HCT116 (cell line): ENCODE measurements around the gene MTURN. TPM values are rescaled to one million over a fixed set of nuclear protein-coding genes. Genes with fewer than 3 reads are reported as not detected.

Experiments
- ATAC-seq: fragments of 200-7000 bp; cut with Tn5 transposase; 2 replicates; pipeline ENCODE4 v1.9.1; 2020; ENCODE audit warnings: mild to moderate bottlenecking, moderate library complexity
- BruUV-seq: library from RNA; stranded (reverse); fragments of 400-500 nt; replicated peaks from 2 replicates; lab custom pipeline; 2021; lab: Mats Ljungman, UMichigan
- CTCF ChIA-PET: fragments of 300-600 bp; sonication (Branson Sonifier 250); formaldehyde crosslinking; loops from one replicate; lab custom pipeline; 2021; ENCODE audit warnings: antibody characterized with exemption; lab: Charles Lee
- POLR2A ChIA-PET: fragments of 300-600, 350-600 bp; sonication (Branson Sonifier 250); formaldehyde crosslinking; loops from one replicate; lab custom pipeline; 2021; ENCODE audit warnings: antibody characterized with exemption; lab: Charles Lee
- RAD21 ChIA-PET, 2 experiments: fragments of 300-600 bp; sonication (Branson Sonifier 250); formaldehyde crosslinking; loops; one replicate each; lab custom pipeline; 2023; ENCODE audit warnings: low total read pairs in 2 of 2; ENCODE audit not compliant: uncharacterized antibody in 2 of 2, unreplicated experiment in 2 of 2, low non-redundant PET in 1 of 2; lab: Charles Lee
- DNase-seq: peaks from one replicate; pipeline ENCODE4 v3.0.0-alpha.2; 2010; ENCODE audit warnings: low read depth, low spot score
- H2AFZ ChIP-seq: fragments of 200-600 bp; shearing (Covaris generic), sonication (generic); 2 replicates; pipeline ENCODE4 v1.6.1; 2017; ENCODE audit warnings: low read depth, mixed run types, mixed read lengths, antibody characterized with exemption, low read length; ENCODE audit not compliant: poor library complexity, severe bottlenecking
- H3K27ac ChIP-seq: 2 replicates; pipeline ENCODE4 v1.5.1; 2012; ENCODE audit warnings: low read depth, low read length
- H3K27me3 ChIP-seq: fragments of 200-600 bp; sonication (generic); 2 replicates; pipeline ENCODE4 v1.6.1; 2016; ENCODE audit warnings: mixed run types, low read length, mixed read lengths; ENCODE audit not compliant: insufficient read depth
- H3K36me3 ChIP-seq, 2 experiments: fragments of 200-500 bp in 1 of 2; fragments of 200-600 bp in 1 of 2; sonication (Bioruptor generic) in 1 of 2; sonication (generic) in 1 of 2; 2 replicates each; pipeline versions ENCODE4 v1.5.1 to v1.6.1; 2014 to 2016; ENCODE audit warnings: low read length in 2 of 2, inconsistent platforms in 1 of 2, mixed read lengths in 1 of 2, mixed run types in 1 of 2; ENCODE audit not compliant: insufficient read depth in 2 of 2, control insufficient read depth in 1 of 2
- H3K4me1 ChIP-seq, 2 experiments: fragments of 200-600 bp in 1 of 2; sonication (generic) in 1 of 2; 2 replicates each; pipeline versions ENCODE4 v1.5.1 to v1.6.1; 2012 to 2017; ENCODE audit warnings: low read length in 2 of 2, inconsistent platforms in 1 of 2, mild to moderate bottlenecking in 1 of 2, mixed read lengths in 1 of 2, mixed run types in 1 of 2, moderate library complexity in 1 of 2; ENCODE audit not compliant: insufficient read depth in 2 of 2, control insufficient read depth in 1 of 2
- H3K4me2 ChIP-seq: fragments of 200-600 bp; sonication (generic); 2 replicates; pipeline ENCODE4 v1.6.1; 2017; ENCODE audit warnings: mixed run types, low read length, mixed read lengths
- H3K4me3 ChIP-seq, 2 experiments: fragments of 200-600 bp in 1 of 2; sonication (generic) in 1 of 2; replicated peaks in 1 of 2; 2 replicates each; pipeline ENCODE4 v1.5.1; 2011 to 2016; ENCODE audit warnings: low read length in 2 of 2, control low read depth in 1 of 2, low read depth in 1 of 2, mild to moderate bottlenecking in 1 of 2, mixed read lengths in 1 of 2, mixed run types in 1 of 2
- H3K79me2 ChIP-seq: fragments of 200-600 bp; sonication (generic); 2 replicates; pipeline ENCODE4 v1.6.1; 2017; ENCODE audit warnings: mild to moderate bottlenecking, mixed run types, low read length, moderate library complexity, mixed read lengths; ENCODE audit not compliant: insufficient read depth
- H3K9ac ChIP-seq: fragments of 200-600 bp; sonication (generic); 2 replicates; pipeline ENCODE4 v1.6.1; 2016; ENCODE audit warnings: low read length, mixed read lengths
- H3K9me2 ChIP-seq: fragments of 200-600 bp; sonication (generic), shearing (Covaris generic); 2 replicates; pipeline ENCODE4 v1.6.1; 2017; ENCODE audit warnings: mixed run types, mild to moderate bottlenecking, moderate library complexity; ENCODE audit not compliant: insufficient read depth
- H3K9me3 ChIP-seq, 2 experiments: fragments of 200-500 bp in 1 of 2; fragments of 200-600 bp in 1 of 2; sonication (Bioruptor generic) in 1 of 2; sonication (generic) in 1 of 2; 2 replicates each; pipeline ENCODE4 v1.6.1; 2014 to 2017; ENCODE audit warnings: low read length in 2 of 2, mixed read lengths in 2 of 2, inconsistent platforms in 1 of 2, low read depth in 1 of 2, mild to moderate bottlenecking in 1 of 2, mixed run types in 1 of 2, moderate library complexity in 1 of 2; ENCODE audit not compliant: control insufficient read depth in 1 of 2, insufficient read depth in 1 of 2
- H4K20me1 ChIP-seq: fragments of 200-600 bp; sonication (generic), shearing (Covaris generic); 2 replicates; pipeline ENCODE4 v1.6.1; 2017; ENCODE audit warnings: mixed run types, mild to moderate bottlenecking, moderate library complexity; ENCODE audit not compliant: insufficient read depth
- CTCF ChIP-seq, 3 experiments: fragments of 200-600 bp in 1 of 3; sonication (generic) in 1 of 3; IDR thresholded peaks in 2 of 3; conservative IDR thresholded peaks in 1 of 3; 2 replicates each; pipeline ENCODE4 v1.5.1; 2012 to 2017; ENCODE audit warnings: low read depth in 2 of 3, low read length in 2 of 3, antibody characterized with exemption in 1 of 3, borderline replicate concordance in 1 of 3, control low read depth in 1 of 3, mild to moderate bottlenecking in 1 of 3, mixed read lengths in 1 of 3, mixed run types in 1 of 3, moderate library complexity in 1 of 3; ENCODE audit not compliant: insufficient read depth in 1 of 3
- ELF1 ChIP-seq: IDR thresholded peaks from 2 replicates; pipeline ENCODE4 v1.6.1; 2012; ENCODE audit warnings: low read depth, borderline replicate concordance
- EZH2phosphoT487 ChIP-seq: fragments of 200-600 bp; IDR thresholded peaks from 2 replicates; pipeline ENCODE4 v1.6.1; 2018; ENCODE audit warnings: antibody characterized with exemption, borderline replicate concordance
- FOSL1 ChIP-seq: IDR thresholded peaks from 2 replicates; pipeline ENCODE4 v1.6.1; 2012; ENCODE audit warnings: low read depth
- JUND ChIP-seq: IDR thresholded peaks from 2 replicates; pipeline ENCODE4 v1.6.1; 2012
- MAX ChIP-seq: IDR thresholded peaks from 2 replicates; pipeline ENCODE4 v1.6.1; 2012
- POLR2AphosphoS5 ChIP-seq: IDR thresholded peaks from 2 replicates; pipeline ENCODE4 v1.6.1; 2011; ENCODE audit warnings: mild to moderate bottlenecking, low read depth, low read length, moderate library complexity
- REST ChIP-seq: IDR thresholded peaks from 2 replicates; pipeline ENCODE4 v1.6.1; 2012; ENCODE audit warnings: low read depth
- SRF ChIP-seq: IDR thresholded peaks from 2 replicates; pipeline ENCODE4 v1.6.1; 2012; ENCODE audit warnings: low read depth
- YY1 ChIP-seq: IDR thresholded peaks from 2 replicates; pipeline ENCODE4 v1.6.1; 2011; ENCODE audit warnings: low read length, low read depth, moderate library complexity, mild to moderate bottlenecking; ENCODE audit not compliant: insufficient replicate concordance; ENCODE audit errors: extremely low read depth
- ZBTB33 ChIP-seq: IDR thresholded peaks from 2 replicates; pipeline ENCODE4 v1.6.1; 2011; ENCODE audit warnings: mild to moderate bottlenecking, low read length, moderate library complexity; ENCODE audit not compliant: insufficient replicate concordance; ENCODE audit errors: extremely low read depth
- intact Hi-C: fragments of 100-400 bp; cut with micrococcal nuclease; formaldehyde crosslinking; loops from 2 replicates; pipeline ENCODE4 v1.10.0; 2022
- total RNA-seq: library from RNA; stranded (reverse); gene quantifications from one replicate; pipeline ENCODE4 v1.2.1, GENCODE V29; 2021; ENCODE audit not compliant: unreplicated experiment

The MTURN gene
- total RNA-seq, 1 experiment from 2014 or later = 7.5 TPM

- POLR2A ChIA-PET = no interaction called here
Observed at GRCh38 chr7:30181736-30182522, 47.1 kb downstream of the MTURN start.

More at GRCh38 chr7:30181736-30182522, 47.1 kb downstream of the MTURN start:
- no peak overlapping the region for H3K4me2 ChIP-seq
- RAD21 ChIA-PET = no interaction called here
- no peak overlapping the region for H3K27ac ChIP-seq
- H4K20me1 ChIP-seq = no peaks in the 10 kb centered on the region
- H3K36me3 ChIP-seq = no peaks in the 10 kb centered on the region
- BruUV-seq = no TSS peak
- no peaks in the 10 kb centered on the region for H3K9me2 ChIP-seq
- no peak overlapping the region for H3K9ac ChIP-seq
- ATAC-seq (no peak), DNase-seq (no peak)
- H3K9me3 ChIP-seq = no peaks in the 10 kb centered on the region
- TF ChIP-seq MAX (no peak), POLR2AphosphoS5 (no peak), JUND (no peak), REST (no peak), ZBTB33 (no peak), SRF (no peak), ELF1 (no peak), FOSL1 (no peak), CTCF (IDR thresholded peaks at IDR 0.05 in 2 of 3, conservative IDR thresholded peaks at IDR 0.05 in 1 of 3; ENCODE audit: borderline replicate concordance in 1 of 3, insufficient read depth in 1 of 3, low read depth in 2 of 3, low read length in 2 of 3) (no peak), YY1 (no peak), EZH2phosphoT487 (no peak)
- intact Hi-C loops = no loop called here
- H3K4me1 ChIP-seq = no peaks in the 10 kb centered on the region
- CTCF ChIA-PET = no interaction called here
- H3K4me3 ChIP-seq = no peak overlapping the region
- no peaks in the 10 kb centered on the region for H3K27me3 ChIP-seq
- no peaks in the 10 kb centered on the region for H3K79me2 ChIP-seq
- H2AFZ ChIP-seq = no peak overlapping the region
